Heart left ventricle (tissue), 13 donors: ENCODE data around the gene FZD1.

Experiments used
- POLR2A ChIP-seq, 2 donors: fragments of 450-650 bp; IDR thresholded peaks; one replicate each; pipeline ENCODE4 v1.6.1; 2017; ENCODE audit warnings: antibody characterized with exemption in 2 of 2, mild to moderate bottlenecking in 2 of 2, moderate library complexity in 2 of 2
- TF ChIP-seq, protein P1 (sequence below), 12 donors: fragments of 200-600 bp; sonication (generic) in 4 of 12; IDR thresholded peaks; one replicate each; pipeline versions ENCODE4 v1.5.0 to v1.8.0; 2018 to 2022; ENCODE audit warnings: antibody characterized with exemption in 12 of 12, mild to moderate bottlenecking in 5 of 12
- donor health status: ischemic (EF 13 %, LVEDD 7.1; RV severe dilation, severe dysfunction).
- donor health status: DM: no; HTN: yes; CAD: no.
- donor health status: DM: no; HTN: no; CAD: no.
- donor health status: ischemic (EF 25% LVEDD 6.9; RV normal size, moderate dysfunction).
- donor health status: ischemic (EF 25% LVEDD 5.7; RV mildly dilated, moderate dysfunction).
- donor health status: ischemic (EF 35%, LVEDD 5.7; RV mildly dilated, moderate dysfunction).
- donor health status: nonischemic (EF 11% LVEDD 7.7; RV severe dilation, severe dysfunction).
- donor health status: DM: yes; HTN: yes; CAD: no.
- donor health status: PGD.
- donor health status: ischemic (EF 29% LVEDD 5.4; RV normal size, mild dysfunction).
- donor health status: nonischemic (EF 23%, LVEDD 6.1; RV moderate dilation, normal function).

DNA sequence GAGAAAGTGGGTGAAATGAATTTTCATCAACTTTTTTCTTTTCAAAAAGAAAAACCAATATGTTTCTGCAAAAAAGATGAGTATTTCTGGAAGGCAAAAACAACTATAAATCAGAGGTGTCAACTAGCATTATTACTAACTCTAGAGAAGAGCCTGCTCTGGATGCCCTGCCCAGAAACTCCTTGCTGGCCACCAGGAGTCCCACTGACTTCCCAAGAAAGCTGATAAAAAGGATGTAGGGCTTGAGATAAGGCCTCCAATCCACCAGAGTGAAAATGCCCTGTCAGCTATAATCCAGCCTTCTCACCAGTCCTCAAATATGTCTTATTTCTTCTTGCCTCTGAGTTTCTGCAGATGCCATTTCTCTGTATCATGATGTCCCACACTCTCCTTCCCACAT is 16.7 kb upstream of the FZD1 start:
- TF ChIP-seq, protein P1, sequence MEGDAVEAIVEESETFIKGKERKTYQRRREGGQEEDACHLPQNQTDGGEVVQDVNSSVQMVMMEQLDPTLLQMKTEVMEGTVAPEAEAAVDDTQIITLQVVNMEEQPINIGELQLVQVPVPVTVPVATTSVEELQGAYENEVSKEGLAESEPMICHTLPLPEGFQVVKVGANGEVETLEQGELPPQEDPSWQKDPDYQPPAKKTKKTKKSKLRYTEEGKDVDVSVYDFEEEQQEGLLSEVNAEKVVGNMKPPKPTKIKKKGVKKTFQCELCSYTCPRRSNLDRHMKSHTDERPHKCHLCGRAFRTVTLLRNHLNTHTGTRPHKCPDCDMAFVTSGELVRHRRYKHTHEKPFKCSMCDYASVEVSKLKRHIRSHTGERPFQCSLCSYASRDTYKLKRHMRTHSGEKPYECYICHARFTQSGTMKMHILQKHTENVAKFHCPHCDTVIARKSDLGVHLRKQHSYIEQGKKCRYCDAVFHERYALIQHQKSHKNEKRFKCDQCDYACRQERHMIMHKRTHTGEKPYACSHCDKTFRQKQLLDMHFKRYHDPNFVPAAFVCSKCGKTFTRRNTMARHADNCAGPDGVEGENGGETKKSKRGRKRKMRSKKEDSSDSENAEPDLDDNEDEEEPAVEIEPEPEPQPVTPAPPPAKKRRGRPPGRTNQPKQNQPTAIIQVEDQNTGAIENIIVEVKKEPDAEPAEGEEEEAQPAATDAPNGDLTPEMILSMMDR (IDR thresholded peaks at IDR 0.05), result no peak
- TF ChIP-seq POLR2A (IDR thresholded peaks at IDR 0.05), result no peak
